Subcutaneous abdominal adipose tissue (tissue), 5 donors: ENCODE results near the gene MKNK1.

Source experiments
- H3K27ac ChIP-seq: one replicate; pipeline ENCODE4 v1.7.0; 2013; ENCODE audit warnings: low read depth, mild to moderate bottlenecking, inconsistent platforms, low read length, moderate library complexity
- H3K27me3 ChIP-seq, 5 donors: one replicate each; pipeline ENCODE4 v1.7.0; 2013; ENCODE audit warnings: low read length in 5 of 5, inconsistent platforms in 1 of 5; ENCODE audit not compliant: control insufficient read depth in 5 of 5, insufficient read depth in 4 of 5
- H3K36me3 ChIP-seq, 5 donors: one replicate each; pipeline ENCODE4 v1.7.0; 2013; ENCODE audit warnings: low read length in 5 of 5; ENCODE audit not compliant: control insufficient read depth in 5 of 5, insufficient read depth in 5 of 5
- H3K4me1 ChIP-seq, 5 donors: one replicate each; pipeline ENCODE4 v1.7.0; 2013; ENCODE audit warnings: low read length in 5 of 5, mild to moderate bottlenecking in 3 of 5, moderate library complexity in 1 of 5; ENCODE audit not compliant: control insufficient read depth in 5 of 5, insufficient read depth in 5 of 5
- H3K4me3 ChIP-seq, 5 donors: one replicate each; pipeline ENCODE4 v1.7.0; 2013; ENCODE audit warnings: low read length in 5 of 5, low read depth in 1 of 5
- H3K9ac ChIP-seq, 5 donors: one replicate each; pipeline ENCODE4 v1.7.0; 2013; ENCODE audit warnings: low read length in 5 of 5, mild to moderate bottlenecking in 4 of 5, moderate library complexity in 3 of 5
- H3K9me3 ChIP-seq, 5 donors: one replicate each; pipeline ENCODE4 v1.7.0; 2013; ENCODE audit warnings: low read length in 5 of 5; ENCODE audit not compliant: control insufficient read depth in 5 of 5
- donor health status: healthy.
- donor health status: healthy.
- donor health status: healthy.
- donor health status: healthy.
- donor health status: healthy.

The MKNK1 gene

DNA sequence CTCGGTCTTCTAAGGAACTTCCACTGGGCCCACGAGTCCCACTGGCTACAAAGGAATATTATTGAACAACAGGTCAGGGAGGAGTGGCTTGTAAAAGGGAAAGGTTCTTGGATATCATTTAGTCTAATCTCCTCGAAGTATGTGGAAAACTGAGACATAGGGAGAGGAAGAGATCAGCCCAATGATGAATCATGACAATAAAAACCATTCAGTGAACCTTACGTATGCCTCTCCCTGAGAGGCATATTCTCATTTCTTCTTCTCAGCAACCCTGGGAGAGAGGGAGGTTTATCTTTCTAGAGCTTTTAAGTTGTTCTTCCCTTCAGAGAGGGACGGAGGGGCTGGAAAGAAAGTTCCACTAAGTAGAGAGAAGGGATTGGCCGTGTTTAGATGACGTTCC lies 17.9 kb upstream of the MKNK1 start:
- H3K27me3 ChIP-seq = no peaks in the 10 kb centered on the region
- no peaks in the 10 kb centered on the region for H3K36me3 ChIP-seq
- H3K4me1 ChIP-seq = peaks cover 3 to 18% (median 6%) of the 10 kb centered on the region in 5 donors
- no peaks in the 10 kb centered on the region for H3K9me3 ChIP-seq
- H3K4me3 ChIP-seq = no peak overlapping the region
- no peak overlapping the region for H3K9ac ChIP-seq
- no peak overlapping the region for H3K27ac ChIP-seq

DNA sequence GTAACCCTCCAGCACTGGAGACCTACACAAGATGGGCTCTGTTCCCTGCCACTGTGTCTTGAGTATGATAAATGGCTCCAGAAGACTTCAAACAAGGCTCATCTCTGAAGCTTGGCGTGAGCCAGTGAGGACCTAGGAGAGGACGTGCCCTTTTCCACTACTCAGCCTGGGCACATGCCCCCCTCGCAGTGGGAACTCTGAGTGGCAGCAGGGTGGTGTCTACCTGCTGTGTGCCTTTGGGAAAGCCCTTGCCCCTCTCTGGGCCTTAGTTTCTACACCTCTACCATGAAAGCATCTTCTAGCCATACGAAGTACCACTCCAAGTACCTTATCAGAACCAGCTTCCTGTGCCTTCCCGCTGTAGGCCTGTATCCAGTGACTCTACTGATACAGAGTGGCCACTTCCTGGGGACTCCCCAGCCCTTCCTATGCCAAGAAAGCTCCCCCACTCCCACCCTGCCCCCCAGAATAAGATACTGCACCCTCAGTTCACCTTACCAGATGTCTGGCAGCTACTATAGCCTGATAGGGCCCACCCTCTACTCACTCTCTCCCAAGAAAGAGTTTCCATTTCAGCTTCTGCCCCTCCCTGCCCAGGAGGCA lies 15.7 kb upstream of the MKNK1 start:
- H3K9ac ChIP-seq = no peak overlapping the region

DNA sequence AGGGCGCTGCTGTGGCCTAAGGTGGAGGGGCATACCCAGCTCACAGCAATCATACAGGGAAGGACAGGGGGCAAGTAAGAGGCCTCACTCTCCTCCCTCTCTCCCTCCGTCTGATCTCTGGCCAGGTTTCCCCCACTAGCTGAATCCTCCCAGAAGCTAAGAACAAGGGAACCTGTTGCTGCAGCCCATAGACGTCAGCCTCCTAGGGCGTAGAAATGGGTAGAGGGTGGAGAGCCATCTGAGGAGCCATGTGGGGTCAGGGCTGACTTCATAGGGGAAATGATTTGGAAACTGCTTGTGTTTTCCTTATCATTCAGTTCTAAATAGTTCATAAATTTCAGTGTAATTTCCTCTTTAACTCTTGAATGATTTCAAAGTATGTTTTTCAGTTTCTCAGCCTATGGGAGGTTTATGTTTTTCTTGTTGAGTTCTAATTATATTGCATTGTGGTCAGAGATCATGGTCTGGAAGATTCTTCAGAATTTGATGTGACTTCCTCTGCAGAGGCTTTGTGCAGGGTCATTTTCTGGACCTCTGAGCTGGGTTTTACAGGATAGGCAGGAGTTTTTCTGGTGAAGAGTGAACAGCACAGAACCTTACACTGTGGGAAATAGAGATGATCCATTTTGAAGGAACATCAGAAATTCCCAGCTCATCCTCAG lies 14.8 kb upstream of the MKNK1 start:
- no peak overlapping the region for H3K27ac ChIP-seq
- no peaks in the 10 kb centered on the region for H3K36me3 ChIP-seq
- no peak overlapping the region for H3K4me3 ChIP-seq
- no peaks in the 10 kb centered on the region for H3K9me3 ChIP-seq
- peaks cover 16 to 37% (median 29%) of the 10 kb centered on the region in 5 donors for H3K4me1 ChIP-seq
- no peaks in the 10 kb centered on the region for H3K27me3 ChIP-seq
- no peak overlapping the region for H3K9ac ChIP-seq

More for the DNA sequence above, 15.7 kb upstream of the MKNK1 start:
- Histone ChIP-seq H3K36me3 (no peaks in the 10 kb centered on the region), H3K4me1 (peaks cover 9 to 33% (median 20%) of the 10 kb centered on the region in 5 donors), H3K9me3 (no peaks in the 10 kb centered on the region), H3K4me3 (no peak overlapping the region), H3K27ac (no peak overlapping the region), H3K27me3 (no peaks in the 10 kb centered on the region)

DNA sequence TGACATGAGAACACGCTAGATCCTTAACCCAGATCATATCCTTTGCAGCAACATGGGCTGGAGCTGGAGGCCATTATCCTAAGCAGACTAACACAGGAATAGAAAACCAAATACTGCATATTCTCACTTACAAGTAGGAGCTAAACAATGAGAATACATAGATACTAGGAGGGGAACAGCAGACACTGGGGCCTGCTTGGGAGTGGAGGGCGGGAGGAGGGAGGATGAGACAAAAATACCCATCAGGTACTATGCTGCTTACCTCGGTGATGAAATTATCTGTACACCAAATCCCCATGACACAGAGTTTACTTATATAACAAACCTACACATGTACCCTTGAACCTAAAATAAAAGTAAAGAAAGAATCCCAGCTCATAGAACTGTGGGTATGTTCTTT lies 13.8 kb upstream of the MKNK1 start:
- H3K9me3 ChIP-seq = no peaks in the 10 kb centered on the region
- no peak overlapping the region for H3K27ac ChIP-seq
- no peak overlapping the region for H3K9ac ChIP-seq
- H3K36me3 ChIP-seq = peaks cover 0 to 5% (median 3%) of the 10 kb centered on the region in 5 donors
- peaks cover 20 to 46% (median 39%) of the 10 kb centered on the region in 5 donors for H3K4me1 ChIP-seq
- H3K27me3 ChIP-seq = no peaks in the 10 kb centered on the region
- no peak overlapping the region for H3K4me3 ChIP-seq

DNA sequence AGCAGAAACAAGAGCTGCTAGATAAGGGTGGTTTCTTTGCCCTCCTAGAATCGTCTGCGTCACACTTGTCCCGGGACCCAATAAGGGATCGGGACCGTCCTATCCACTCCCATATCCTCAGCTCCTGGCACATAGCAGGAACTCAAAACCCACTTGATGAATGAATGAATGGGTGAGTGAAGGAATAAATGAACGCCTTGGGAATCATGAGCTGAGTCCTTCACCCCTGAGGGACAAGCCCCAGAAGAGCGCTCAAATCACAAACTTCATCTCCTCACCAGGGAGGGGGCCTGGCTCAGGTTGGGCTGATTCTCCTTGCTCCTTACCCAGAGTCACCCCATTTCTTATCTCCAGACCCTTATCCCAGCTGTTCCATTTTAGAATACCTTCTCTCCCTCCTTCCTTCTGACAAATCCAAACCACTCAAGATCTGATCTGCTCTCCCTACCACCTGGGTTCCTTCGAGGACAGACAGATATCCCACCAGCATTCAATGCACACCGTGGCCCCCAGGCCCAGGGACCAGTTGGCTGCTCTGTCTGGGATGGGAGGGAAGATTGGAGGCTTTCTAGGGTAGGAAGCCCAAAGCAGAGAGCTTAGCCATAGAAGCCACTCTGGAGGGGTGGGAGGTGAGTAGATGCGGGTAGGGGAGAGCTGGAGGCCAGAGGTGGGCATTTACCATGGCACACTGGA lies 13.2 kb upstream of the MKNK1 start:
- peak overlapping the region; percentile 71 to 95 (median 85) for H3K9ac ChIP-seq

DNA sequence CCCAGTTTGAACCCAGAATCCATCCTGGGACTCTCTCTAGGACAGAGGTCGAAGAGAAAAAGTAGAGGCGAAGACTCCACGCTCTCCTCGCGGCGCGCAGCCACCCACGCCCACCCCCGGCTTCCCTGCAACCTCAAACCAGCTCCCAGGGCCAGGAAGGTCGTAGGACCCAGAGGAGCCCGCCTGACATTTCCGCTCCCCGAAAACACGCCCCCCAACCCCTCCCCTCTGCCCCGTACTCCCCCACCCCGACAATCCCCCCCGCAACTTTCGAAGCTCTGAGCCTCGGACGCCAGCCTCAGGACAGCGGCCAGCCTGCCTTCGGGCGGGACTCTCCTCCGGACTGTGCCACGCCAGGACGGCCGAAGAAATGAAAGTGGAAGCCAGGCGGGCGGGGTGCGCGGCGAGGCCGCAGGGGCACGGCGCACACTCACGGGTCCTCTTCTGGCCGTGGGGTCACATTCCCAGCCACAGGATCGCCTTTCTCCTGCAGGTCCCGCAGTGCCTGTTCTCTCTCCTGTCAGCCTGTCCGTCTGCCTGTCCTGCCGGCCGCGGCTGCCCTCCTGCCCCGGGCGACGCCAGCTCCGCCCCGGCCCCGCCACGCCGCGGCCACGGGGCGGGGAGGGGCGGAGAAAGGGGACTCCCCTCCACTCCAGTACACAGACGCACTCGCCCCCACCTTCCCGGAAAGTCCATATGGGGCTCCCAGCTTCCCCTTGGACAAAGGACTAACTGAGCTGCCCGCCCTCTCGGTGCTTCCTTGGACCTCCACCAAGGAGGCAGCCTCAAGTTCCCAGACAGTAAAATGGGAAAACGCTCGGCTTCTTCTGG lies 12.4 kb upstream of the MKNK1 start, which contains the start of gene MOB3C:
TSS of gene MOB3C (minus strand) at position 535 of the 831 bp plus-strand sequence. CDS start 3,490 bp downstream, outside the sequence.
- peaks cover 0 to 16% (median 11%) of the 10 kb centered on the region in 5 donors for H3K36me3 ChIP-seq
- H3K27me3 ChIP-seq = no peaks in the 10 kb centered on the region
- H3K9me3 ChIP-seq = no peaks in the 10 kb centered on the region
- peak within 1 kb of the TSS; percentile 83 to 98 (median 93) for H3K4me3 ChIP-seq
- peak within 1 kb of the TSS; percentile 81 to 96 (median 91) for H3K9ac ChIP-seq
- H3K27ac ChIP-seq = peak within 1 kb of the TSS; percentile 97
- peaks cover 20 to 54% (median 52%) of the 10 kb centered on the region in 5 donors for H3K4me1 ChIP-seq

More for the DNA sequence above, 13.2 kb upstream of the MKNK1 start:
- Histone ChIP-seq H3K9me3 (no peaks in the 10 kb centered on the region), H3K4me1 (peaks cover 20 to 47% (median 44%) of the 10 kb centered on the region in 5 donors), H3K27ac (peak overlapping the region; percentile 97), H3K4me3 (peak overlapping the region; percentile 80 to 98 (median 93)), H3K27me3 (no peaks in the 10 kb centered on the region), H3K36me3 (peaks cover 0 to 9% (median 6%) of the 10 kb centered on the region in 5 donors)

DNA sequence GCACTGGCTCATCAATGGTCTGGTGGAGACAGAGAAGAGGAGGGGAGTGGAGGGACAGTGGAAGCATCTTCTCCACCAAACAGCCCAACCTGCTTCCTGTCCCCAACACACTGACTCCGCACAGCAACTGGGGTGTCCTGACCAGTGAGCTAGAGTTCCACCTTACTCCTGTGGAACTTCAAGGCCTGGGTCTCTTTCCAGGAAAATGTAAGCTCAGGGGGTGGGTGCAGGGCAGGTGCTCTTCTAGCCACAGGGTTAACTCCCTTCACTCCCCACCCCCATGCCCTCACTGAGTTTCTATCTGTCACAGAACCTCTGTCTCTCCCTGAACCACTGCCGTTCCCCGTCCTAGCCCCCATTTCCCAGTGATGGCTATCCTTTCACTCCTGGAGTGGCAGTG lies 11.7 kb upstream of the MKNK1 start:
- Histone ChIP-seq H3K9me3 (no peaks in the 10 kb centered on the region), H3K36me3 (peaks cover 0 to 24% (median 14%) of the 10 kb centered on the region in 5 donors), H3K27me3 (no peaks in the 10 kb centered on the region), H3K4me3 (peak overlapping the region; percentile 78 to 98 (median 93)), H3K9ac (peak overlapping the region; percentile 77 to 96 (median 91)), H3K27ac (peak overlapping the region; percentile 97), H3K4me1 (peaks cover 20 to 60% (median 58%) of the 10 kb centered on the region in 5 donors)

DNA sequence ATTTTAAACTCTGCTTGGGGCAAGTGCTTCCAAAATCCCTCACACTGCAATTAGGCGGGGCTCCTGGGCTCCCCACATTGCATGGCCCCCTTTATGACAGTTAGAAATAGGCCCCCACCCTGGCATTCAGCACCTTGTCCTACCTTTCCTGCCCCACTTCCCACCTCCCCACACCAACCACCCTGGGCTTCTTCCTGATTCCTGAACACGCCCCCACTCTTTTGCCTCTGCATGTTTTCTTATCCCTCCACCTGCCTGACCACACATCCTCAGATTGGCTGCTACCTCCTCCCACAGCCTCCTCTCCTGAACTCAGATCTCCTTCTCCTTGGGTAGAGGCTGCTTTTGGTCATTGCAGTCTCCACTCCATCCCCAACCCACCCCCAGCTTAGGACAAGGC lies 11.0 kb upstream of the MKNK1 start:
- peak overlapping the region; percentile 97 for H3K27ac ChIP-seq
- H3K27me3 ChIP-seq = no peaks in the 10 kb centered on the region
- H3K9me3 ChIP-seq = no peaks in the 10 kb centered on the region
- peaks cover 0 to 29% (median 18%) of the 10 kb centered on the region in 5 donors for H3K36me3 ChIP-seq
- peak overlapping the region; percentile 78 to 98 (median 93) for H3K4me3 ChIP-seq
- H3K4me1 ChIP-seq = peaks cover 20 to 60% (median 58%) of the 10 kb centered on the region in 5 donors
- H3K9ac ChIP-seq = peak overlapping the region; percentile 77 to 96 (median 91)

DNA sequence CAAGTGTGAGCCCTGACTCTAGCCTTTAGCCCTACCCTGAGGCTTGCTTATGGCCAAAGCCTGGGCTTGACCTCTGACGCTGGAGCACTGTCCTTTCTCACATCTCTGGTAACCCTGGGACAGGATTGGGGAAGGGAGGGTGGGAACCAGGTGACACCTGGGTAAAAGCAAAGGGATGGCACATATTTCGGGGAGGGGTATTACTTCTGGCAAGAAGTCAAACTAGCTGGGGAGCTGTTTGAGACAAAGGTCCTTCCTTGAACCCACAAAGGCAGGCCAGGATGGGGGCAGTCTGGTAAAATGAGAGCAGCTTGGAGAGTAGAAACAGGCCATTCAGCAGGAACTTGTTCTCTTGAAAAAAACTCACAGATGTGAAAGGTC lies 10.5 kb upstream of the MKNK1 start:
- Histone ChIP-seq H3K9ac (peak overlapping the region in 3 of 5 donors; percentile 44 to 91 (median 49)), H3K4me1 (peaks cover 20 to 60% (median 58%) of the 10 kb centered on the region in 5 donors), H3K27ac (peak overlapping the region; percentile 97), H3K27me3 (no peaks in the 10 kb centered on the region), H3K36me3 (peaks cover 0 to 34% (median 23%) of the 10 kb centered on the region in 5 donors), H3K4me3 (peak overlapping the region in 3 of 5 donors; percentile 43 to 93 (median 88)), H3K9me3 (no peaks in the 10 kb centered on the region)
